ENCODE results near the gene SH2D2A.

DNA sequence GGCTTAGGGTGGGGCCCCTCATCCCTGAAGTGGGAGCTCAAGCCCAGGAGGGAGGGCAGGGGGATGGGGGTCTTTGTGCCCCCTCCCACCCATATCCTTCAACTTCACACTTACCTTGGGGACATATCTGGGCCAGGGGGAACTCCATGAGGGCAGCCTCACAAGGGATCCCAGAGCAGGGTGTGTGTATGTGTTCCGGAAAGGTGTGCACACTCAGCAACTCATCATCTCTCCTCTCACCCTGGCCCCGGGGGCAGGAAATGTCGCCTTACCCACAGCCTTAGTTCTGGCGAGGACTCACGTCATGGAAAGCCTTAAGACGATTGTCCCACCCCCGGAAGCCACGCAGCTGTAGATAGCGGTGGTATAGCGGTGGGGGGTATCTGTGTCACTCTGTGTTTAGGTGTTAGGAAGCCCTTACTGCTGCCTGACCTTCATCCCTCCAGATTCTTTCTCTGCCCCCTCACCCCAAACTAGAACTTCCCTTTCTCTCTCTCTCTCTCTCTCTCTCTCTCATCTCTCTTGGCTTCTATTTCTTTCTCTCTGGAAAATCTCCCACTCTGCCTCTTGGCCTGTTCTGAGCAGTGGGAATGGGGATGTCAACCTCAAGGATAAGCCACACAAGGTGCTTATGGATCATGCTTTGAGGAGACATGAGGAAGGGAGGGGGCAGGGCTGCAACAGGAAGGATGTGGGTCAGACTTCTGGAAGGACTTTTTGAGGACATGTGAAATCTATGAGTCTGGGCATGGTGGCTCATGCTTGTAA, at the start of gene SH2D2A:
- TF ChIP-seq, protein P1, sequence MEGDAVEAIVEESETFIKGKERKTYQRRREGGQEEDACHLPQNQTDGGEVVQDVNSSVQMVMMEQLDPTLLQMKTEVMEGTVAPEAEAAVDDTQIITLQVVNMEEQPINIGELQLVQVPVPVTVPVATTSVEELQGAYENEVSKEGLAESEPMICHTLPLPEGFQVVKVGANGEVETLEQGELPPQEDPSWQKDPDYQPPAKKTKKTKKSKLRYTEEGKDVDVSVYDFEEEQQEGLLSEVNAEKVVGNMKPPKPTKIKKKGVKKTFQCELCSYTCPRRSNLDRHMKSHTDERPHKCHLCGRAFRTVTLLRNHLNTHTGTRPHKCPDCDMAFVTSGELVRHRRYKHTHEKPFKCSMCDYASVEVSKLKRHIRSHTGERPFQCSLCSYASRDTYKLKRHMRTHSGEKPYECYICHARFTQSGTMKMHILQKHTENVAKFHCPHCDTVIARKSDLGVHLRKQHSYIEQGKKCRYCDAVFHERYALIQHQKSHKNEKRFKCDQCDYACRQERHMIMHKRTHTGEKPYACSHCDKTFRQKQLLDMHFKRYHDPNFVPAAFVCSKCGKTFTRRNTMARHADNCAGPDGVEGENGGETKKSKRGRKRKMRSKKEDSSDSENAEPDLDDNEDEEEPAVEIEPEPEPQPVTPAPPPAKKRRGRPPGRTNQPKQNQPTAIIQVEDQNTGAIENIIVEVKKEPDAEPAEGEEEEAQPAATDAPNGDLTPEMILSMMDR (IDR thresholded peaks at IDR 0.05; ENCODE audit: insufficient read depth, low read length, poor library complexity, severe bottlenecking): no peak
- no peak for TF ChIP-seq EZH2phosphoT487 (conservative IDR thresholded peaks at IDR 0.05; ENCODE audit: low read length)

All from SU-DHL-6 (cell line).